ENCODE results near the gene AK5. TPM values are rescaled to one million over a fixed set of nuclear protein-coding genes. Genes with fewer than 3 reads are reported as not detected.

The AK5 gene
- total RNA-seq, 4 donors from 2014 or later: 0.17 to 1.6 (median 0.56) TPM; not detected in 1

DNA sequence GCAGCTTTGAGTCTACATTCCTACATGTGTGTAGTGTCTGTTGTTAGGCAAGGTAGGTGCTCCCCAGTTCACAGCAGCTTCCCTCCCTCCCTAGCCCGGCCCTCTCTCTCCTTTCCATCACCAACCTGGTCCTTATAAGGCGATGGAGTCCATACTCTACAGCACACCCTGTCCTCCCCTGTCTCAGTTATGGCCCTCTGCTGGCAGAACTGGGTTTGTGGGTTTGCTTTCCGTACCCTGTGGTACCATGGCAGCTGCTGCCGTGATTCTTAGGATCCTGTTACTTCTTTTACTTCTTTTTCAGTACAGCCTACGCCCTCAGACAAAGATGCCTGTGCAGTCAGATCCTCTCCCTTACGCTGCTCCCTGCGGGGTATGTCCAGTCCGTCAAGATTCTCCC lies 31.7 kb downstream of the AK5 start:
- intact Hi-C loops (cut with DNase I): no loop called here
- Histone ChIP-seq H3K4me3 (replicated peaks in 1 of 3) (no peak overlapping the region), H3K27ac (no peak overlapping the region), H3K4me1 (no peaks in the 10 kb centered on the region), H3K36me3 (no peaks in the 10 kb centered on the region), H3K27me3 (no peaks in the 10 kb centered on the region), H3K9me3 (no peaks in the 10 kb centered on the region)
- 72 to 74% methylated on average over 8 of the region's 8 CpGs for WGBS, 2 donors
- peak in 1 of 2 donors; percentile 1 for DNase-seq
- no peak for TF ChIP-seq POLR2A (IDR thresholded peaks at IDR 0.05)
- TF ChIP-seq, protein P1, sequence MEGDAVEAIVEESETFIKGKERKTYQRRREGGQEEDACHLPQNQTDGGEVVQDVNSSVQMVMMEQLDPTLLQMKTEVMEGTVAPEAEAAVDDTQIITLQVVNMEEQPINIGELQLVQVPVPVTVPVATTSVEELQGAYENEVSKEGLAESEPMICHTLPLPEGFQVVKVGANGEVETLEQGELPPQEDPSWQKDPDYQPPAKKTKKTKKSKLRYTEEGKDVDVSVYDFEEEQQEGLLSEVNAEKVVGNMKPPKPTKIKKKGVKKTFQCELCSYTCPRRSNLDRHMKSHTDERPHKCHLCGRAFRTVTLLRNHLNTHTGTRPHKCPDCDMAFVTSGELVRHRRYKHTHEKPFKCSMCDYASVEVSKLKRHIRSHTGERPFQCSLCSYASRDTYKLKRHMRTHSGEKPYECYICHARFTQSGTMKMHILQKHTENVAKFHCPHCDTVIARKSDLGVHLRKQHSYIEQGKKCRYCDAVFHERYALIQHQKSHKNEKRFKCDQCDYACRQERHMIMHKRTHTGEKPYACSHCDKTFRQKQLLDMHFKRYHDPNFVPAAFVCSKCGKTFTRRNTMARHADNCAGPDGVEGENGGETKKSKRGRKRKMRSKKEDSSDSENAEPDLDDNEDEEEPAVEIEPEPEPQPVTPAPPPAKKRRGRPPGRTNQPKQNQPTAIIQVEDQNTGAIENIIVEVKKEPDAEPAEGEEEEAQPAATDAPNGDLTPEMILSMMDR (IDR thresholded peaks at IDR 0.05): peak in 2 of 6 experiments; percentile 3 to 10

DNA sequence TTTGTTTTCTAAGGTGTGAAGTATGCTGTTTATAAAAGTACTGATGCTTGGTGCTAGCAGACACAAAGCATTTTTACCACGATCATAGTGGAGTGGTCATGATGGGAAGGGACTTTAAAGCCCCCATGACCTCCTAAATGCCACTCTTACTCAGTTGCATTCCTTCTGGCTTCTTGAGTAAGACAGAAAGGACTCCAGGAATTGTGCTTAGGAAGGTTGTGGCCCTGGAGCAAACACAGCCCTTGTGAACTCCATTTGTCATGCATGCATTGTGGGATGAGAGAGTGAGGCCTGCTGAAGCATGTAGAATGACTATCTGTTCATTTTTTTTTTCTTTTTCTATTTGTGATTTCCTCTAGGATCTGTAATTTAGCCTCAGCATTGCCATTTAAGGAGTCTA lies 34.2 kb downstream of the AK5 start:
- no peak for TF ChIP-seq POLR2A (IDR thresholded peaks at IDR 0.05)
- TF ChIP-seq, protein P1 (IDR thresholded peaks at IDR 0.05): no peak
- Histone ChIP-seq H3K4me1 (no peaks in the 10 kb centered on the region), H3K9me3 (no peaks in the 10 kb centered on the region), H3K4me3 (replicated peaks in 1 of 3) (no peak overlapping the region), H3K36me3 (no peaks in the 10 kb centered on the region), H3K27me3 (no peaks in the 10 kb centered on the region), H3K27ac (no peak overlapping the region)
- no peak for DNase-seq
- intact Hi-C loops (cut with DNase I): no loop called here
- 26 to 42% methylated on average over 1 of the region's 1 CpG for WGBS, 2 donors

DNA sequence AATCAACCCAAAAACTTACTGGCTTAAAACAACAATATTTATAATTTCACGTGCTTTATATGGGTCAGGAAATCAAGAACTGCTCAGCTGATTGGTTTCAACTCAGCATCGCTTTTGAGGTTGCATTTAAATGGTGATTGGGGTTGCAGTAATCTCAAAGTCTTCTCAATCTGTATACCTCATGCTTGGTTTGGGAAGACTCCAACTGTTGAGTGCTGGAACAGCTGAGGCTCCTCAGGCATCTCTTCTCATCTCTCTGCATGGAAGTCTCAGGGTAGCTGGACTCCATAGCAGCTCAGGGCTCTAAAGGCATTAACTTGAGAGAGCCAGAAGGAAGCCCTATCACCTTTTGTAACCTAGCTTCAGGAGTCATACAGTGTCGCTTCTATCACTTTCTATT lies 35.1 kb downstream of the AK5 start:
- Histone ChIP-seq H3K4me1 (no peaks in the 10 kb centered on the region), H3K27me3 (no peaks in the 10 kb centered on the region), H3K4me3 (replicated peaks in 1 of 3) (no peak overlapping the region), H3K36me3 (no peaks in the 10 kb centered on the region), H3K27ac (no peak overlapping the region), H3K9me3 (no peaks in the 10 kb centered on the region)
- DNase-seq: no peak
- WGBS, 2 donors: 92 to 96% methylated on average over 3 of the region's 3 CpGs
- intact Hi-C loops (cut with DNase I): no loop called here
- no peak for TF ChIP-seq POLR2A (IDR thresholded peaks at IDR 0.05)
- TF ChIP-seq, protein P1 (IDR thresholded peaks at IDR 0.05): no peak

DNA sequence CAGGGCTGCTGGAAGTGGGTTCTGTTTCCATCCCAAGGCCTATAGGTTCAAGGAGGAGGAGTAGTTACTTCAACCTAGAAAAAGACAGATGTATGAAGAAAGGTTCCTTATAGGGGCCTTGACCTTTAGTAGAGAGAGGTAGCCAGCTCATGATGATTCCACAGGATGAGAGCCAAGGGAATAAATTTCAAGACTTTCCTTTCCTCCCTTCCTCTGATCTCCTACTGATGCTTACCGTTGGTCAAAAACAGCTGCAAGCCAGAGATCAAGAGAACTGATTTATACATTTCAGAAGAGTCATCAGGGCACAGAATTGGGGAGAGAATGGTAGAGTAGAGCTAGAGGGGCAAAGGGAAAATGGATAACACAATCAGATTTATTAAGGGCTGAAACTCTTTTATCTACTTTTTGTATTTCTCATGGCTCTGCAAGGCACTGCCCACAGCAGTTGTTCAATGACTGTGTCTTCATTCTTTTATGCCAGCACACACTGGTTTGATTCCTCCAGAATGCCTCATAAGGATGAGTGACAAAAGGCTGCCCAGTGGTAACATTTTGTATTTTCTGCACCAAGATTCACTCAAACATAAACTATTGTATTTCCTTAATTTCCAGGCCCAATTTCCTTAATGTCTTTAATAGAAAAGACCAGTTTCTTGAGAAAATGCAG lies 37.4 kb downstream of the AK5 start:
- Histone ChIP-seq H3K9me3 (no peaks in the 10 kb centered on the region), H3K4me1 (no peaks in the 10 kb centered on the region), H3K36me3 (no peaks in the 10 kb centered on the region), H3K4me3 (replicated peaks in 1 of 3) (no peak overlapping the region), H3K27ac (no peak overlapping the region), H3K27me3 (no peaks in the 10 kb centered on the region)
- intact Hi-C loops (cut with DNase I): no loop called here
- no peak for TF ChIP-seq POLR2A (IDR thresholded peaks at IDR 0.05)
- TF ChIP-seq, protein P1 (IDR thresholded peaks at IDR 0.05): no peak
- DNase-seq: no peak
- WGBS, 2 donors: 71 to 74% methylated on average over 1 of the region's 1 CpG

DNA sequence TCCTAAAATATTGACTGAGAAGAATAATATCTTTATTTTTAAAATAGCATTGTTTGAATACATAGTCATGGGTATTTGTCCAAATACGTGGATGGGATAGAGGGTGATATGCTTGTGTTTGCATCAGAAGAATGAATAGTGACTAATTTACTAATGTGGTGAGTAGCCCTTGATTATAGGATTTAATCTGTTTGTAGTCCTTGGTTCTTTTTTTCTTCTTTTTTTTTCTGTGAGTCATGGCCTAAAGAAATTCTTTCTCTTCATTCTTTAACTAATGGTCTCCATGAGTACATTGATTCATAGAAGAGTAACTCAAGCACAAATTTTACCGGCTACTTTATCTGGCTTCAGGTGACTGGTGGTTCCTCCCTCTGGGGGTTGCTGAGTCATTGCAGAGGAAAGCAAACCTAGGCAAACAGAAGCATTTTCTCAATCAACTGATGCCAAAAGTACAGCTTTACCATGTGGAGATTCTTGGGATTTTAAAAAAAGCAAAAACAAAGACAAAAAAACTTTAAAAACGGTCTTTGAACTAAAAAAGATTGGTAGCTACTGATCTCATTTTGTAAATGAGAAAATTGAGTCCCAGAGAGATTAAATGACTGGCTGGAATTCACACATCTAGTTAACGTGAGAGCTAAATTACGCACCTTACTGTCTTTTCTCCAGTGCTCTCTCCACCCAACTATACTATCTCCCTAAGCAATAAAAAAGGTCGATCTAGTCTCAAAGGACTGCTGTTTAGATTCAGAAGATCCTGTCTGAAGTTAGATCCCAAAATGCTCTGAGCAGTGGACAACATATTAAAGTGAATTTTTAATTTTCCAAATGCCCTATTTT lies 40.5 kb downstream of the AK5 start:
- DNase-seq: peak in 1 of 2 donors; percentile 15
- TF ChIP-seq, protein P1 (IDR thresholded peaks at IDR 0.05): no peak
- no peak for TF ChIP-seq POLR2A (IDR thresholded peaks at IDR 0.05)
- H3K27ac ChIP-seq: no peak overlapping the region
- intact Hi-C loops (cut with DNase I): no loop called here
- H3K4me3 ChIP-seq (replicated peaks in 1 of 3): no peak overlapping the region
- no peaks in the 10 kb centered on the region for H3K27me3 ChIP-seq
- no peaks in the 10 kb centered on the region for H3K36me3 ChIP-seq
- no peaks in the 10 kb centered on the region for H3K4me1 ChIP-seq
- WGBS, 2 donors: 62 to 67% methylated on average over 6 of the region's 6 CpGs
- no peaks in the 10 kb centered on the region for H3K9me3 ChIP-seq
